ENCODE data around the gene THSD4. TPM values are rescaled to one million over a fixed set of nuclear protein-coding genes. Genes with fewer than 3 reads are reported as not detected.

Gene THSD4
- total RNA-seq, 4 donors from 2014 or later: 16.6 to 25.3 (median 24.1) TPM

GRCh38 chr15:71341811-71342550, 226.7 kb downstream of the THSD4 start:
- Histone ChIP-seq H3K27ac (no peak overlapping the region), H3K4me3 (no peak overlapping the region), H3K27me3 (no peaks in the 10 kb centered on the region), H3K9me3 (no peaks in the 10 kb centered on the region), H3K36me3 (no peaks in the 10 kb centered on the region), H3K4me1 (peaks cover 20% of the 10 kb centered on the region)
- WGBS: 79% methylated on average over 8 of the region's 8 CpGs
- no peak for DNase-seq (ENCODE audit: low spot score in 2 of 2)
- TF ChIP-seq EP300 (IDR thresholded peaks at IDR 0.05) (no peak), POLR2A (IDR thresholded peaks at IDR 0.05) (no peak), POLR2AphosphoS5 (IDR thresholded peaks at IDR 0.05) (no peak)
- TF ChIP-seq, protein P1, sequence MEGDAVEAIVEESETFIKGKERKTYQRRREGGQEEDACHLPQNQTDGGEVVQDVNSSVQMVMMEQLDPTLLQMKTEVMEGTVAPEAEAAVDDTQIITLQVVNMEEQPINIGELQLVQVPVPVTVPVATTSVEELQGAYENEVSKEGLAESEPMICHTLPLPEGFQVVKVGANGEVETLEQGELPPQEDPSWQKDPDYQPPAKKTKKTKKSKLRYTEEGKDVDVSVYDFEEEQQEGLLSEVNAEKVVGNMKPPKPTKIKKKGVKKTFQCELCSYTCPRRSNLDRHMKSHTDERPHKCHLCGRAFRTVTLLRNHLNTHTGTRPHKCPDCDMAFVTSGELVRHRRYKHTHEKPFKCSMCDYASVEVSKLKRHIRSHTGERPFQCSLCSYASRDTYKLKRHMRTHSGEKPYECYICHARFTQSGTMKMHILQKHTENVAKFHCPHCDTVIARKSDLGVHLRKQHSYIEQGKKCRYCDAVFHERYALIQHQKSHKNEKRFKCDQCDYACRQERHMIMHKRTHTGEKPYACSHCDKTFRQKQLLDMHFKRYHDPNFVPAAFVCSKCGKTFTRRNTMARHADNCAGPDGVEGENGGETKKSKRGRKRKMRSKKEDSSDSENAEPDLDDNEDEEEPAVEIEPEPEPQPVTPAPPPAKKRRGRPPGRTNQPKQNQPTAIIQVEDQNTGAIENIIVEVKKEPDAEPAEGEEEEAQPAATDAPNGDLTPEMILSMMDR (IDR thresholded peaks at IDR 0.05): no peak

GRCh38 chr15:71342658-71343057, 227.4 kb downstream of the THSD4 start:
- Histone ChIP-seq H3K36me3 (no peaks in the 10 kb centered on the region), H3K4me3 (no peak overlapping the region), H3K27ac (no peak overlapping the region), H3K27me3 (no peaks in the 10 kb centered on the region), H3K9me3 (no peaks in the 10 kb centered on the region), H3K4me1 (peaks cover 13% of the 10 kb centered on the region)
- WGBS: 89% methylated on average over 7 of the region's 7 CpGs
- no peak for TF ChIP-seq POLR2AphosphoS5 (IDR thresholded peaks at IDR 0.05)
- TF ChIP-seq, protein P1 (IDR thresholded peaks at IDR 0.05): no peak
- TF ChIP-seq POLR2A (IDR thresholded peaks at IDR 0.05): no peak
- no peak for TF ChIP-seq EP300 (IDR thresholded peaks at IDR 0.05)
- DNase-seq (ENCODE audit: low spot score in 2 of 2): no peak

- Histone ChIP-seq H3K4me3 (no peak overlapping the region), H3K36me3 (no peaks in the 10 kb centered on the region), H3K4me1 (peaks cover 4% of the 10 kb centered on the region), H3K27ac (no peak overlapping the region), H3K9me3 (no peaks in the 10 kb centered on the region), H3K27me3 (no peaks in the 10 kb centered on the region)
- TF ChIP-seq EP300 (IDR thresholded peaks at IDR 0.05) (no peak), POLR2A (IDR thresholded peaks at IDR 0.05) (no peak), POLR2AphosphoS5 (IDR thresholded peaks at IDR 0.05) (no peak)
- TF ChIP-seq, protein P1 (IDR thresholded peaks at IDR 0.05): no peak
- no peak for DNase-seq (ENCODE audit: low spot score in 2 of 2)
- 76% methylated on average over 5 of the region's 5 CpGs for WGBS
Measured at GRCh38 chr15:71344316-71344715, 229.0 kb downstream of the THSD4 start.

- TF ChIP-seq POLR2AphosphoS5 (IDR thresholded peaks at IDR 0.05) (no peak), POLR2A (IDR thresholded peaks at IDR 0.05) (no peak), EP300 (IDR thresholded peaks at IDR 0.05) (no peak)
- TF ChIP-seq, protein P1 (IDR thresholded peaks at IDR 0.05): no peak
- no peak overlapping the region for H3K27ac ChIP-seq
- H3K36me3 ChIP-seq: no peaks in the 10 kb centered on the region
- H3K9me3 ChIP-seq: no peaks in the 10 kb centered on the region
- H3K27me3 ChIP-seq: no peaks in the 10 kb centered on the region
- peaks cover 4% of the 10 kb centered on the region for H3K4me1 ChIP-seq
- DNase-seq (ENCODE audit: low spot score in 2 of 2): no peak
- no peak overlapping the region for H3K4me3 ChIP-seq
- WGBS: 82% methylated on average over 5 of the region's 5 CpGs
Measured at GRCh38 chr15:71345186-71345585, 229.9 kb downstream of the THSD4 start.

DNA sequence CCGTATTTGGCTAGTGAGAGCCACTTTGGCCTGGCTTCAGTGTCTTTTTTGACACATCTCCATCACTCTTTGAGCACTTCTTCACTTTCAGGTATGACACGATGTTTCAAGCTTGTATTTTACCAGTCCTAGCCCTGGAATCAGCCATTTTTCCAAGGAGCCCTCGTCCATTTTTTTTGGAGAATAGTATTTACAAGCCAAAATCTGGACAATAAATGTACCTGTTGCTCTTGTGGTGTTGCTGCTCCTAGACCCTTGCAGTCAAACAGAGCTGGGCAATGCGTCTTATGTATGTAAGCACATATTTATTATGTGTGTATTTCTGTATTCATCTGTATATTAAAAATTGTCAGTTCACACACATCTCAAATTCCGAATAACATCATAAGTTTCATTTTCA, 231.2 kb downstream of the THSD4 start:
- DNase-seq (ENCODE audit: low spot score in 2 of 2): no peak
- Histone ChIP-seq H3K4me1 (peaks cover 4% of the 10 kb centered on the region), H3K36me3 (no peaks in the 10 kb centered on the region), H3K4me3 (no peak overlapping the region), H3K9me3 (no peaks in the 10 kb centered on the region), H3K27ac (no peak overlapping the region), H3K27me3 (no peaks in the 10 kb centered on the region)
- TF ChIP-seq POLR2A (IDR thresholded peaks at IDR 0.05) (no peak), POLR2AphosphoS5 (IDR thresholded peaks at IDR 0.05) (no peak), EP300 (IDR thresholded peaks at IDR 0.05) (no peak)
- TF ChIP-seq, protein P1 (IDR thresholded peaks at IDR 0.05): no peak
- 95% methylated on average over 5 of the region's 5 CpGs for WGBS

Measured in suprapubic skin (tissue), 4 donors.